ENCODE data around the gene USP2. TPM values are rescaled to one million over a fixed set of nuclear protein-coding genes. Genes with fewer than 3 reads are reported as not detected.
A peak's percentile ranks its signal among the peaks of the same experiment; 100 is the strongest.

Gene USP2
- total and polyA plus RNA-seq, 2 of the 4 experiments (the other 2 are of a cell fraction) = 0.18 to 0.79 TPM

GRCh38 chr11:119322360-119322739, 59.1 kb downstream of the USP2 start:
- Histone ChIP-seq H4K20me1 (ENCODE audit: insufficient read depth, low read length) (no peaks in the 10 kb centered on the region), H3K4me2 (ENCODE audit: low read depth, low read length) (no peak overlapping the region), H3K9me3 (ENCODE audit: control insufficient read depth, insufficient read depth, low read length) (no peaks in the 10 kb centered on the region), H3K4ac (ENCODE audit: low read depth, low read length) (peak overlapping the region; percentile 37; the same call in 1 of the 2 replicates), H3K23ac (ENCODE audit: low read depth, low read length) (no peak overlapping the region), H3K9ac (ENCODE audit: low read depth, low read length) (peak overlapping the region; percentile 31; the same call in 1 of the 2 replicates), H2AFZ (replicated peaks; ENCODE audit: low read length, poor library complexity) (no peak overlapping the region), H2BK20ac (ENCODE audit: low read depth, low read length) (peak overlapping the region; percentile 4; the same call in 1 of the 2 replicates), H3K56ac (ENCODE audit: extremely low read depth, insufficient read depth, low read length) (0 out of 2 replicates have a peak overlapping the region, but pooled peaks have one; percentile 4), H2BK120ac (ENCODE audit: low read depth, low read length) (peak overlapping the region; percentile 59), H2BK5ac (ENCODE audit: low read depth, low read length, poor library complexity, severe bottlenecking) (no peak overlapping the region), H3K27ac (ENCODE audit: insufficient read depth, low read length) (no peak overlapping the region), H2BK15ac (ENCODE audit: low read depth, low read length) (peak overlapping the region; percentile 57; the same call in 1 of the 3 replicates), H3K79me1 (ENCODE audit: low read depth in 1 of 2, low read length in 2 of 2) (peaks cover 0 to 28% of the 10 kb centered on the region in 2 experiments; a peak in 3 of 4 replicates), H3K27me3 (ENCODE audit: control insufficient read depth, insufficient read depth, low read length) (no peaks in the 10 kb centered on the region), H3K18ac (ENCODE audit: low read depth, low read length) (no peak overlapping the region), H3K4me1 (ENCODE audit: control insufficient read depth, insufficient read depth, low read length) (peaks cover 34% of the 10 kb centered on the region), H4K91ac (ENCODE audit: insufficient read depth, low read depth, low read length) (0 out of 2 replicates have a peak overlapping the region, but pooled peaks have one; percentile 48), H3K4me3 (ENCODE audit: insufficient read depth, low read depth, low read length) (no peak overlapping the region), H3K14ac (replicated peaks; ENCODE audit: low read depth, low read length) (no peak overlapping the region), H3K9me1 (ENCODE audit: insufficient read depth, low read length) (peaks cover 17% of the 10 kb centered on the region), H3K36me3 (ENCODE audit: control insufficient read depth, insufficient read depth, low read length) (no peaks in the 10 kb centered on the region), H4K5ac (ENCODE audit: low read depth, low read length) (peak overlapping the region; percentile 19; the same call in 1 of the 2 replicates), H4K8ac (ENCODE audit: low read depth in 2 of 2, low read length in 2 of 2) (peak overlapping the region; percentile 3 to 54; a peak in 3 of 4 replicates), H2AK9ac (replicated peaks; ENCODE audit: low read depth, low read length, poor library complexity) (no peak overlapping the region), H2AK5ac (ENCODE audit: low read depth, low read length) (0 out of 2 replicates have a peak overlapping the region, but pooled peaks have one; percentile 1)
- in situ Hi-C loops (cut with MboI; ENCODE audit: low sequenced_read_pairs) (no loop called here), dilution Hi-C loops (cut with HindIII; ENCODE audit: low sequenced_read_pairs, unreplicated experiment) (no loop called here), intact Hi-C loops (cut with micrococcal nuclease) (loop anchor here (2.0 to 5.0 kb wide), 3 partner anchors 118 to 230 kb away; partner anchors contain the start of gene ABCG4)
- ATAC-seq (ENCODE audit: low read depth) (no peak), DNase-seq (no peak)
- ChIA-PET POLR2A (ENCODE audit: unreplicated experiment) (no interaction called here), CTCF (interaction anchor here (0.8 to 1.5 kb wide), 3 partner anchors 34 to 175 kb away, joined by 3 read pairs; partner anchors contain the start of gene CBL)
- TF ChIP-seq BHLHE40 (IDR thresholded peaks at IDR 0.05; ENCODE audit: low read depth, low read length) = no peak
- TF ChIP-seq CEBPB (IDR thresholded peaks at IDR 0.05; ENCODE audit: low read depth, low read length) = peak; percentile 53; the same call in 1 of the 2 replicates
- no peak for TF ChIP-seq NFE2L2 (IDR thresholded peaks at IDR 0.05; ENCODE audit: low read depth, low read length)
- no peak for TF ChIP-seq USF2 (IDR thresholded peaks at IDR 0.05; ENCODE audit: low read depth, low read length)
- no peak for TF ChIP-seq POLR2A (IDR thresholded peaks at IDR 0.05; ENCODE audit: low read depth, low read length)
- 64% methylated on average over 6 of the region's 6 CpGs; no CpG with 5 or more reads in 1 of the 2 experiments for WGBS, 2 experiments (ENCODE audit: extremely low coverage in 2 of 2, insufficient read length in 1 of 2)
- no TSS peak for BruUV-seq (replicated peaks)

Data from IMR-90 (cell line).